HG02610 (cell line): Measurements from ENCODE around the gene ITGB2.
"Not testable (repeated sequence)": the region's sequence is repeated elsewhere in the genome, so short reads cannot be mapped to it uniquely, and the experiment has no call there.

Experiments used
- ATAC-seq: cut with Tn5 transposase; IDR thresholded peaks from one replicate; pipeline ENCODE4 v1.9.1; 2021; ENCODE audit warnings: mild to moderate bottlenecking, moderate library complexity; ENCODE audit not compliant: unreplicated experiment

Gene ITGB2

DNA sequence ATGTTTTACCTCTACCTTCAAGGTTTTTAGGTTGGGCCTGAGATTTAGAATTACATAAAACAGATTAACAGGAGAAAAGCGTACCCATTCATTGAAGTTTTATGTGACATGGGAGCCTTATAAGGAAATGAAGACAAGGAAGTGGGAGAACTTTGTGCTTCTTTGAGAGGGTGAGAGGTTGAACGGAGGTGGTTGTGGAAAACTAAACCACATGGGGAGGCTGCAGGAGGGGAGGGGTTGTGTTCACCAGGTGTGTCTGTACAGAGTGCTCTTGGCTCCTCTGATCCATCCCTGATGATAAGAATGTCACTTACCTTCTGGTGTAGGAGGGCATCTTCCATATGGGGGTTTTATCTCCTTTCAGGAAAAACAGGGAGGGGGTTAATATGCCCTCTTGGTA is 21.9 kb upstream of the ITGB2 start:
- ATAC-seq: no peak

DNA sequence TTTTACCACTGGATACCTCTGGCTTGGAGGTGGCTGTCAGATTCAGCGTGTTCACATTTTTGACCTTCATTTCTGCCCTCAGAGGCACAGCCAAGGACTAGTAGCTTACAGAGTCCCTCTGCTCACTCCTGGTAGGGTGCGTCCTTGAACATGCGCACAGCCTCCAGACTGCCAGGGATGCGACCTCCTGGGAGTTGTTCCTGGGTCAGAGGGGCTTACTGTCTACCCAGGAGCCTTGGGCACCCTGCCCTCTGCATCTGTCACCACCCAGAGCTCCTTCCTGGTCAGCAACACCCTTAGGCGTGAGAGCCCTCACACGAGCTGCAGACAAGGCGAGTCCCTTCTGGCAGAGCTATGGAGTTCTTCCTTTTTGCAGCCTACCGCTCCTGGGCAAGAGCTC is 20.9 kb upstream of the ITGB2 start:
- no peak for ATAC-seq

DNA sequence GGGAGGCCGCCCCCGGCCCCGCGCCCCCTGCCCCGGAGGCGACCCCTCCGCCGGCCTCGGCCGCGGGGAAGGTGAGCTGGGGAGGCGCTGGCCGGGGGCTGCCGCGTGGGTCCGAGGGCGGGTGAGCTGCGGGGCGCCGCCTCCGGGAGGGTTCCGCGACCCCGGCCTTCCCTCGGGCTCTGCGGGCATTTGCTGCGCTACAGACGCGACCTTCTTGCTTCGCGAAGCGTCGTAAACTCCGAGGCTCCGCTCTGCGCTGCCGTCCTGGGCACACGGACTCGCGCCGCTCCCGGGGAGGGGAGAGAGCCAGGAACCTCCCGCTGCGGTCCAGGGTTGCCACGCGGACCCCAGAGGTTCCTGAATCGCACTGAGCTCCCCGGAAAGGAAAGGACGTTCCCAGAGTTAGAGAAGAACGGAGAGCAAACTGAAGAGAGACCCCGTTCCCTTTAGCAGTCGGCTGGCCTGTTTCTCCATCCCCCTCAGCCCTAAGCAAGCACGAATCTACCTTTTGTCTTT is 19.5 kb upstream of the ITGB2 start:
- peak; percentile 31 for ATAC-seq

DNA sequence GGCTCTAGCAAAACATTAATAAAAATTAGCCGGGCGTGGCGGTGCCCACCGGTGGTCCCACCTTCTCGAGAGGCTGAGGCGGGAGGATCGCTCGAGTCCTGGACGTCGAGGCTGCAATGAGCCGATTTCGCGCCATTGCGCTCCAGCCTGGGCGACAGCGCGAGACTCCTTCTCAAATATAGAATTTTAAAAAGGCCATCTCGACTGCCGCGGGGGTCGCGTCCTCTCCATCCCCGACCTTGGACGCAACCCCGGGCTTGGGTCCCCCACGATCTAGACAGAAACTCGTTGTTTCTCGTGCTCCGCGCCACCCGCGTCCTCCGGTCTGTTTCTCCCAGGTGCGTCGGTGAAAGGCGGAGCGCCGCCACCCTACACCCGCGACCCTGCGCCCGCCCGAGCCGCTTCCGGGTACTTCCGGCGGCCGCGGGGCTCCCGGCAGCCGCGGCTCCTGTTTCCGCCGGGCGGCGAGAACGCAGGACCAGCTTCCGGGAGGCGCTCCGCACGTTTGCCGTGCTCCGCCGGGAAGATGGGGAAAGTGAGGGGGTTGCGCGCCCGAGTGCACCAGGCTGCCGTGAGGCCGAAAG is 18.9 kb upstream of the ITGB2 start, which contains the start of gene SLX9:
Gene SLX9, plus strand, starts transcription at position 498 of the 584 bp plus-strand sequence. Its CDS starts 29 bp downstream, at position 527.
- peak; percentile 70 for ATAC-seq

DNA sequence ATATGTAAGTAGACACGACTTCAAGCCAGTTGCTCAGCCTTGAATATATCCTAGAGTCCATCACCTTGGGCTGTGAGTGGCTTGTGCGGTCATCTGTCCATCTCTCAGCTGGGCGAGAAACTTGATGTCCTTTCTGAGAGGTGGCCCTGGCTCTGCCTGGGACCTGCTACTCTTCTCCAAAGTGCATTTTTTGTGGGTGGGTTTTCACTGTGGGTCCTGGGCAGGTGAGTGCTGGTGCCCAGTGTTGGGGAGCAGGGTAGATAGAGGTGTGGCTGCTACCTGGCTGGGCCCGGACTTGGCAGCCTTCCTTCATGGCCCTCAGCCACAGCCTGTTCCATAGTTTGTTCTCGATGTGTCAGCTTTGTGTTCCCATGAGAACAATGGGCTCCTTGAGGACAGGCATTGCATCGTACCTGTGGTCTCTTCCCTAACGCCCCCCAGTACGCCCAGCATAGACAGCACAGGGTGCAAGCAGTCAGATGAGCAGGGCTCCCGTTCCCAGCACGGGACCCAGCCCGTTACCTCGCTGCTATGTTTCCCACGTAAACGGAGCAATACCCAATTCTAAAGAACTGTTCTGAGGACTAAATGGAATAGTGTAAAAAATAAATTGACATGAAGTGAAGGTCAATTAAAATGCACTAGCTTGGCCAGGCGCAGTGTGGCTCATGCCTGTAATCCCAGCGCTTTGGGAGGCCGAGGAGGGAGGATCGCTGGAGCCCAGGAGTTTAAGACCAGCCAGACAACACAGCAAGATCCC is 18.3 kb upstream of the ITGB2 start:
- no peak for ATAC-seq

DNA sequence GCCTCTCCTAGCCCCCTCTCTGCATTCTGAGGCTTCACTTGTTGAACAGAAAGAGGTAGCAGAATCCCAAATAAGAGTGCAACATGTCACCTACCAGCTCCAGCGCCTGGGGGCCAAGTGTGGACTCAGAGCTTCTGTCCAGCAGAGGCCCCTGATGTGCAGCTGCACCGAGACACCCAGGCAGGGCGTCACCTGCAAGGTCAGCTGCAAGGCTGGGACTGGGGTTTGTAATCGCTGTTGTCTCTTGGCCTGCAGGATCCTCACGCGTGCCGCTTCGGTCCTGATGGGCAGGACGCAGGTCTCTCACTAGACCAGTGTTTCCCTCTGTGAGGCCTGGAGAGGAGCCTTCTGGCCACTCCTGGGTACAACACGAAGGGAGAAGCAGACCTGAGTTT is 14.8 kb upstream of the ITGB2 start:
- no peak for ATAC-seq

DNA sequence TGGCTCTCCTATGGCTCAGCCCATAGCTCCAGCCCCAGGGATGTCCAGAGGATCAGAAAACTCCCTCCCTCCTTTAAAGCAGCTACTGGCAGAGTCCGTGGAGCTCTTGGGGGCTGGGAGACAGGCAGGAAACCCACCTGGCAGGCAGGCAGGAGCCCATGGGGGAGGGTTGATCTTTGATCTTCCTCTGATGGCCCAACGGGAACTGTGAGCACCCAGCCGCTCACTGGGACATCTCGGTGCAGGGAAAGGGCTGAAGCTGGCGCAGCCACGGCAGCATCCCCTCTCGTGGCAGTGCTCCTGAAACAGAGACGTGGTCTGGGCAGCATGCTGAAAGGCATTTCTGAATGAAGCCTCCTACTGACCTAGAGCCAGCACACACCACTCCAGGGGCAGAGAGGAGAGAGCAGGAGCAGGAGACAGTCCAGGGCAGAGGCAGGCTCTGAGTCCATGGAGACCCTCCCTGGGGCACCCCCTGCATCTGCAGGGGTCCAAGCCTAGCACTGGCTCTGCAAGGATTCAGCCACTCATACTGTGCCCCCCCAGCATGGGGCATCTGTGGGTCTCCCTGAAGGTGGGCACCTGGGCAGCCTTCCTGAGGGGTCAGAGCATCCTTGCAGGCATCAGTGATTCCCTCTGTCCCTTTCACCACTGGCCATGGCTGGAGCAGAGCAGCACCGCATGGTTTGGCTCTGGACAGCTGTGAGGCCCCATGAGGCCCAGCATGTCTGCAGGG is 14.3 kb upstream of the ITGB2 start:
- no peak for ATAC-seq

DNA sequence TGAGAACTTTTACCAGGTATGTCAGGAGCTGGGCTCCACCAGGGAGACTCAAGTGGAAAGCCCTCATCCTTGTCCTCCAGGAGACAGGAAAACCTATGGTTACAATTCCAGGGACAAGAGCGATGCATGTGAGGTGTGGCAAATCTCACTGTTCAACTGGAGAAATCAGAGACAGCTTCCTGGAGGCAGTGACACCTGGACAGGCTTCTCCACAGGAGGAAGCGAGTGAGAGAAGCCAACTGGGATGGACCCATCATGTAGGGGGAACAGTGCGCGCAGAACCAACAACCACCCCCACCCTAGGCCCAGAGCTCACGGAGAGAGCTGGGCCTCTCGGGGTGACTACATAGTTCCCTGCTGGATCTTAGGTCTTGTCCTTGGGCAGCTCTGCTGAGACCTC is 13.6 kb upstream of the ITGB2 start:
- no peak for ATAC-seq

DNA sequence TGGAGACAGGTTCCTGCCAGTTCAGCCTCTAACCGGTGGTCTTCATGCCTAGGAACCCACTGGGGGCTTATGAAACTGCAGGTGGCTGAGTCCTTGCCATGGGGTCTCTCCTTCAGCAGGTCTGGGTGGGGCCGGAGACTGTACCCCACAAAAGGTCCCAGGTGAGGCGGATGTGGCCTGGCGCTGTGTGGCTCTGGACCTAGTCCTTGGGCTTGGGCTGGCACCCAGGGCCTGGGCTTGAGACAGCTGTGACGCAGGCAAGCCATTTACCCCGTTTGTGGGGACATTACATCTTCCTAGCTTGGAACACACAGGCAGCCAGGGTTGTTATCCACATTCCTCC is 13.2 kb upstream of the ITGB2 start:
- ATAC-seq: no peak

DNA sequence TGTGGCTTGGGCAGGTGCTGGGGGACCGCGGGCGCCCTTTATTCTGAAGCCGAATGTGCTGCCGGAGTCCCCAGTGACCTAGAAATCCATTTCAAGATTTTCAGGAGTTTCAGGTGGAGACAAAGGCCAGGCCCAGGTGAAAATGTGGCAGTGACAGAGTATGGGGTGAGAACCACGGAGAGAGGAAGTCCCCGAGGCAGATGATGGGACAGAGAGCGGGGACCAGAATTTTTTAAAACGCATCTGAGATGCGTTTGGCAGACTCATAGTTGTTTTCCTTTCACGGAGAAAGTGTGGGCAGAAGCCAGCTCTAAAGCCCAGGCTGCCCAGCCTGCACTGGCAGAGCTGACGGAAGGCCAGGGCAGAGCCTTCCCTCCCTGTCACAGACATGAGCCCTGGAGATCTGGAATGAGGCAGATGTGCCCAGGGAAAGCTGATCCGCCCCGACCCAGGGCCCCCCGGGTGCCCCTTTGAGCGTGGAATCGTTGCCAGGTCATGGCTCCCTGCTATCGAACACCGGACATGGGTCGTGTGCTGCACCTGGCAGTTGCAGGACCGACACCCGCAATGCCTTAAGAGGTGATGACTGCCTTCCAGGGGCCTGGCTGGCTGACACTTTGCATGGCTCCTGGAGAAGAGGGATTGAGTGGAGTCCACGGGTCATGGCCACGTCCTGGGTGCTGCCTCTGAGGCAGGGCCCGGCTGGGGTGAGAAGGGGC is 12.7 kb upstream of the ITGB2 start:
- no peak for ATAC-seq

DNA sequence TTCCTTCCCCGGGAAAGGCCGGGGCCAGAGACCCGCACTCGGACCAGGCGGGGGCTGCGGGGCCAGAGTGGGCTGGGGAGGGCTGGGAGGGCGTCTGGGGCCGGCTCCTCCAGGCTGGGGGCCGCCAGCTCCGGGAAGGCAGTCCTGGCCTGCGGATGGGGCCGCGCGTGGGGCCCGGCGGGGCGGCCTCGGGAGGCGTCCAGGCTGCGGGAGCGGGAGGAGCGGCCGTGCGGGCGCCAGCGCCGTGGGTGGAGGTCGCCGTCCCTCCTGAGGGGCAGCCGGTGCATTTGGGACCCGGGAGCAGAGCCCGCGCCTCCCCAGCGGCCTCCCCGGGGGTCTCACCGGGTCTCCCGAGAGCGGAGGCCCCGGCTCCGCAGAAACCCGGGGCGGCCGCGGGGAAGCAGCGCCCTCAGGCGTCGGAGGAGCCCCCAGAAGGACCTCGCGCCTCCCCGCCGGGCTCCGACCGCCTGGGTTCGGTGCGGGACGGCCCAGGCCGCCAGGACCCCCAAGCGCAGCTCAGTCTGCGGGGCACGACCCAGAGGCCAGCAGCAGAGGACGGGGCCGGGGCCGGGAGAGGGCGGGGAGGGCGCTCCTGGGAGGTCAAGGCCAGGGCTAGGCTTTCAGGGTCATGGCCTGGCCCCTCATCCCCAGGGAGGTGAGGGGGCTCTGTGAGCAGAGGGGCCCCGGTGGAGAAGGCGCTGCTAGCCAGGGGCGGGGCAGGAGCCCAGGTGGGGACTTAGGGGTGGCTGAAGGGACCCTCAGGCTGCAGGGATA is 11.9 kb upstream of the ITGB2 start:
- ATAC-seq: no peak

DNA sequence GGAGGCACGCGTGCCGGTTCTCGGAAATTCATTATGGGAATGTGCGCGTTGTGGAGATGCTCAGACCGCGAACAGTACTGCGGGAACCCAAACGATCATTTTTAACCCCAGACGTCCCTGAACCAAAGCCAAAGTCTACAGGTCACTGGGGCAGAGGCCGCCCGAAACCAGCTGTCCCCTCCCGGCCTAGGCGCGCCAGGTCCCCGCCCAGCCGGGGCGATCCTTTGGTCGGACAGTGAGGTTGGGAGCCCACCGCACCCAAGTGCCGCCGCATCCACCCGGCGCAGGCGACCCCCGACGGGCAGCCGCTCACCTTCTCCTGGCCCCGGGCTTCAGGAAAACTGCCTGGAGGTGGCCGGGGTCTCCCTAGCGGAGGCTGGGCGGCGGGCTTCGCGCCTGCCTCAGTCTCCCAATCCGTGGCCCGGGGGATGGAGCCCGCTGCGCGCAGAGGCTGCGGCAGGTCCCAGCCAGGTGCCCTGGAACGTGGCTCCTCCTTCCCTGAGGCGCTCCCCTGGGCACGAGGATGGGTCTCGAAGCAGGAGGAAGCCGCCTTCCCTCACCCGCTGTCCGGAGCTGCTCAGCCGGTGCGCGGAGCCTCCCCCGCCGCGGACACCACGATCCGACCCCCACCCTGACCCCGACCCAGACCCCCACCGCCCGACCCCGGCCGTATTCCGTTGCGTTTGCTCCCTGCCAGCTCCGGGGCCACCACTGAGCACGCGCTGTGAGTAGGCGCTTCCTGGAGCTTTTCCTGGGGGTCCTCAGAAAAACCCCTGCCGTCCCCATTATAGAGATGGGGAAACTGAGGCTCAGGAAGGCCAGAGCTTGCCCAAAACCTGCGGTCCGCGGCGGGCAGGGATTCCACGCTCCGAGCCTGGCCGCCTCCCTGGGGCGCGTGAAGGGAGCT is 11.1 kb upstream of the ITGB2 start:
- ATAC-seq: no peak

DNA sequence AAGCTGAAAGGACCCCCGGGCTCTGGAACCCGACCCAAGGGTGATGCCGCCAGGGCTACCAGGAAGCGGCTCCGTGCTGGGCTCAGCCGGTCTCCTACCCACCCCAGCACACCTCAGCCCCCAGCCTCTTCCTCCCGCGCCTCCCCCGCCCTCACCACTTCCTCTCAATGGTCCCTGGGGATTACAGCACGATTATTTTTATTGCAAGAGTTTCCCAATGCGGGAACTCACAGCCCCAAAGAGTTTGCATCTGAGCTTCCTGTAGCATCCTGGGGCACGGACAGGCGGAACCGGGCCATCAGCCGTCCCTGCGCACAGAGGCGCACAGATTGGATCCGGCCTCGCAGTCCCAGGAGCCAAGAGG is 10.4 kb upstream of the ITGB2 start:
- no peak for ATAC-seq

DNA sequence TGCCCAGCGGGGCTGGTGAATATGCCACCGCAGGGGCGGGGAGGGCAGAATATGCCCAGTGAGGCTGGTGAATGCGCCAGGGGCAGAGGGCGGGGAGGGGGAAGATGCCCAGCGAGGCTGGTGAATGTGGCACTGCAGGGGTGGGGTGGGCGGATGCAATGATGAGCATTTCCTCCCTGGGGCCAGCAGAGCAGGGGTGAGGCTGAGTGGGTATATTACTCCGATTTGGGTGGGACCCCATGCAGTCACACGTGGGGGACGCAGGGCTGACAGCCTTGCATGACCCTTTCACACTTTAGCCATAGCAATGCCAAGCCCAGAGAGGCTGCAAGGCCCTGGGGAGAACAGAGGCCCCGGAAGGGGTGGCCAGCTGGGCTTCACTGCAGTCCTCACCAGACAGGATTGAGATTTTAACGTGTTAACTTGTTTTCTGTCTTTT is 9.9 kb upstream of the ITGB2 start:
- no peak for ATAC-seq

DNA sequence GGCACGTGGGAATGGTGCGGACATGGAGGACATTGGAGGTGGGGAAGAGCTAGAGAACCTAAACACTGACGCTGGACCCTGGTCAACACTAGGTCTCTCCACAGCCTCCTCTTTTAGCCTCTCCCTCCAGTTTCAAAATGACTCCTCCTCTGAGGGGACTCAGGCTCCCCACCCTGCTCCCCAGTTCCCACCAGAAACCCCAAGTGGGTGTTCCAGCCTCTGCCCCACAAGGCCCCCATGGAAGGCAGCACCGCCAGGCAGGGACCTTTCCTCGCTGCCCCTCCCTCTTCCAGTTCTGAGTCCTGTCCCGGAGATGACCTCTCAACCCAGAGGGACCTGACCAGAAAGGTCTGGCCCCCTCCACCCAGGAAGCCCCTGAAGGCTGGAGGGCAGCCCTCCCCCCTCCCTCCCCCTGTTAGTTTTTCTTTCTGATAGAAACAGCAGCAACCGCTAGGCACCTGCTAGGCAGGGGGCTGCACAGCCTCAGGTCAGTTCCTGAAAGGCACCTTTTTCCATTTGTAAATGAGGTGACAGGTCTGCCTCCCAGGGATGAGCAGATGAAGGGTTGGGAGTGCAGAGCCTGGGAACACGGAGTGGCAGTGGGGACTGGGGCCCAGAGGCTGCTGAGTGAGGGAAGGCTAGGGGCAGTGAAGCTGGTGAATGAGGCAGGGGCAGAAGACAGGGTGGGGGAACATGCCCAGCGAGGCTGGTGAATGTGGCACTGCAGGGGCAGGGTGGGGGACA is 9.3 kb upstream of the ITGB2 start:
- ATAC-seq: no peak

DNA sequence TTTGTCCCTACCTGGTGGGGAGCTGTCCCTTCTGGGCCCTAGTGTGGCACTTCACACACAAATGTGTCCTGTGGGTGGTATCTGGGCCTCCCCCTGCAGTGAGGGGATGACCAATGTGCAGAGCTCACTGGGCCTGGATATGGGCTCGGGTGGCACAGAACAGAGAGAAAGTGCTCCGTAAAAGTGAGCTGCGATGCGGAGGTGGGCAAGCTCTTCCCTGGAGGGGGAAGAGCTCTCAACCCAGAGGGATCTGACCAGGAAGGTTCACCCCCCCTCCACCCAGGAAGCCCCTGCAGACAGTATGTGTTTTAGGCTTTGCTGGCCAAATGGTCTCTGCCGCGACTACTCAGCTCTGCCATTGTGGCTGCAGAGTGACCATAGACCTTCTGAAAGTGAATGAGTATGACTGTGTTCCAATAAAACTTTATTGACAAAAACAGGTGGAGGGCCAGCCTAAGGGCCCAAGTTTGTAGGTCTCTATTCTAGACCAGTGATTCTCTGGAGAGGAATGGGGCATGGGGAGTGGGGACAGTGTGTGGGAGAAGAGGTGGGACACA is 8.6 kb upstream of the ITGB2 start:
- no peak for ATAC-seq

DNA sequence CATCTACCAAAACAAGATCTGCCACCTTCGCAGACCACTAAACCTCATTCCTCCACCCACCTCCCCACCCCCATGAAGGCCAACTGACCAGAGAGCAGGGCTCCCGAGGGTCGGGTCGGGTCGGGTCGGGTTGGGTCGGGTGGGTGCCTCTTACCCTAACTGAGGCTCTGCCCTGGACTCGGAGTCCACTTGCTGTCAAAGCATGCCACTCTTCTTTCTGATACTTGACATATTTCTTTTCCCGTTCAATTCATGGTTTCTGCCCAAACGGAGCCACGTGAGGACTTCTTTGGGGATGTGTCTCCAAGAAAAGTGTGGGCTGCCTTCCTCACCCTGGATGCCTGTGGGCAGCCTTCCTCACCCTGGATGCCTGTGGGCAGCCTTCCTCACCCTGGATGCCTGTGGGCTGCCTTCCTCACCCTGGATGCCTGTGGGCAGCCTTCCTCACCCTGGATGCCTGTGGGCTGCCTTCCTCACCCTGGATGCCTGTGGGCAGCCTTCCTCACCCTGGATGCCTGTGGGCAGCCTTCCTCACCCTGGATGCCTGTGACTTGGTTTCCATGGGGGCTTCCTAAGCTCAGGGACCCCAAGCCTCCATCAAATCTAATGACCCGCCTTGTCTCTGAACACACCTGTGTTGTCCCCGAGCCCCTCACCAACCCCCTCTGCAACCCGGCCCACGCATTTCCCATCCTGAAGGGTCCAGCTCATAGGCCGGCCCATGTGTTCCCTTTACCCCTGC is 8.0 kb upstream of the ITGB2 start:
- ATAC-seq: not testable (repeated sequence)
